GM21360 (cell line): ENCODE measurements around the gene CCNE1.
A peak's percentile ranks its signal among the peaks of the same experiment; 100 is the strongest.

ENCODE experiments used
- ATAC-seq: cut with Tn5 transposase; IDR thresholded peaks from one replicate; pipeline ENCODE4 v1.9.1; 2021; ENCODE audit warnings: mild to moderate bottlenecking, moderate library complexity; ENCODE audit not compliant: unreplicated experiment

CCNE1 gene

GRCh38 chr19:29842471-29843179 lies 30.8 kb downstream of the CCNE1 start:
- no peak for ATAC-seq

- ATAC-seq: no peak
Observed at GRCh38 chr19:29843180-29844051, 31.6 kb downstream of the CCNE1 start.

- ATAC-seq: peak; percentile 70
Observed at GRCh38 chr19:29844891-29845573, 33.2 kb downstream of the CCNE1 start.

GRCh38 chr19:29845574-29846176 lies 33.9 kb downstream of the CCNE1 start:
- peak; percentile 4 for ATAC-seq

GRCh38 chr19:29849208-29849607 lies 37.4 kb downstream of the CCNE1 start:
- ATAC-seq: no peak

- ATAC-seq: no peak
Observed at GRCh38 chr19:29850482-29850881, 38.7 kb downstream of the CCNE1 start.

- ATAC-seq: peak; percentile 82
Observed at GRCh38 chr19:29851769-29852521, 40.2 kb downstream of the CCNE1 start.

- no peak for ATAC-seq
Observed at GRCh38 chr19:29854033-29854432, 42.2 kb downstream of the CCNE1 start.

- ATAC-seq: no peak
Observed at GRCh38 chr19:29855087-29855486, 43.3 kb downstream of the CCNE1 start.

GRCh38 chr19:29855741-29856500 lies 44.1 kb downstream of the CCNE1 start:
- ATAC-seq: no peak

GRCh38 chr19:29858000-29858596 lies 46.3 kb downstream of the CCNE1 start:
- ATAC-seq: no peak

- no peak for ATAC-seq
Observed at GRCh38 chr19:29858621-29859020, 46.8 kb downstream of the CCNE1 start.

- no peak for ATAC-seq
Observed at GRCh38 chr19:29860492-29860891, 48.7 kb downstream of the CCNE1 start.

- no peak for ATAC-seq
Observed at GRCh38 chr19:29861574-29861973, 49.8 kb downstream of the CCNE1 start.

GRCh38 chr19:29866011-29866410 lies 54.2 kb downstream of the CCNE1 start:
- no peak for ATAC-seq

- no peak for ATAC-seq
Observed at GRCh38 chr19:29867984-29868383, 56.2 kb downstream of the CCNE1 start.

GRCh38 chr19:29871143-29871542 lies 59.4 kb downstream of the CCNE1 start:
- no peak for ATAC-seq

GRCh38 chr19:29872224-29872731 lies 60.5 kb downstream of the CCNE1 start:
- ATAC-seq: no peak
